IgD-negative memory B cell (primary cell): ENCODE measurements around the gene UBE2J1. TPM values are rescaled to one million over a fixed set of nuclear protein-coding genes. Genes with fewer than 3 reads are reported as not detected.

ENCODE experiments used
- H3K27ac Mint-ChIP-seq, 3 donors: one replicate each; pipeline ENCODE4 v1.8.0; 2020 to 2022; ENCODE audit warnings: mild to moderate bottlenecking in 3 of 3, mixed read lengths in 3 of 3, moderate library complexity in 1 of 3
- H3K27me3 Mint-ChIP-seq: one replicate; pipeline ENCODE4 v1.8.0; 2021; ENCODE audit warnings: mixed read lengths
- H3K36me3 Mint-ChIP-seq: one replicate; pipeline ENCODE4 v1.8.0; 2020; ENCODE audit warnings: mild to moderate bottlenecking, mixed read lengths
- H3K4me1 Mint-ChIP-seq, 3 donors: one replicate each; pipeline ENCODE4 v1.8.0; 2020 to 2022; ENCODE audit warnings: mixed read lengths in 3 of 3, mild to moderate bottlenecking in 1 of 3
- H3K4me3 Mint-ChIP-seq, 4 donors: one replicate each; pipeline ENCODE4 v1.8.0; 2020 to 2022; ENCODE audit warnings: mild to moderate bottlenecking in 4 of 4, mixed read lengths in 4 of 4, moderate library complexity in 3 of 4
- H3K9me3 Mint-ChIP-seq, 3 donors: one replicate each; pipeline ENCODE4 v1.8.0; 2020 to 2021; ENCODE audit warnings: mixed read lengths in 3 of 3, mild to moderate bottlenecking in 1 of 3
- polyA plus RNA-seq: library from polyadenylated mRNA; unstranded; fragments of 300-500 nt; fragmentation: Illumina TruSeq; gene quantifications from one replicate; pipeline ENCODE4 v1.2.3, GENCODE V29; 2021

UBE2J1 gene
- polyA plus RNA-seq, 1 donor from 2014 or later: 193 TPM

GRCh38 chr6:89353702-89354392, 1.3 kb upstream of the UBE2J1 start:
- H3K27ac Mint-ChIP-seq: peak overlapping the region; percentile 74 to 94 (median 90)
- H3K4me1 Mint-ChIP-seq: peaks cover 57 to 60% (median 57%) of the 10 kb centered on the region in 3 donors
- H3K36me3 Mint-ChIP-seq: no peaks in the 10 kb centered on the region
- H3K27me3 Mint-ChIP-seq: no peaks in the 10 kb centered on the region
- peak overlapping the region; percentile 82 to 98 (median 88) for H3K4me3 Mint-ChIP-seq
- H3K9me3 Mint-ChIP-seq: no peaks in the 10 kb centered on the region

- Mint-ChIP-seq H3K36me3 (no peaks in the 10 kb centered on the region), H3K27me3 (no peaks in the 10 kb centered on the region), H3K27ac (peak overlapping the region; percentile 74 to 94 (median 90)), H3K4me1 (peaks cover 59 to 60% (median 59%) of the 10 kb centered on the region in 3 donors), H3K4me3 (peak overlapping the region; percentile 82 to 98 (median 88)), H3K9me3 (no peaks in the 10 kb centered on the region)
Observed at GRCh38 chr6:89353118-89353556, 615 bp upstream of the UBE2J1 start.

GRCh38 chr6:89351671-89352277, 748 bp downstream of the UBE2J1 start:
- Mint-ChIP-seq H3K4me1 (peaks cover 59% of the 10 kb centered on the region in 3 donors), H3K36me3 (no peaks in the 10 kb centered on the region)

GRCh38 chr6:89350281-89350966, 2.1 kb downstream of the UBE2J1 start:
- H3K36me3 Mint-ChIP-seq: no peaks in the 10 kb centered on the region
- H3K4me3 Mint-ChIP-seq: peak overlapping the region; percentile 97 to 100 (median 98)
- no peaks in the 10 kb centered on the region for H3K9me3 Mint-ChIP-seq
- peaks cover 55 to 62% (median 58%) of the 10 kb centered on the region in 3 donors for H3K4me1 Mint-ChIP-seq
- peak overlapping the region; percentile 96 to 98 (median 97) for H3K27ac Mint-ChIP-seq
- H3K27me3 Mint-ChIP-seq: no peaks in the 10 kb centered on the region

More at GRCh38 chr6:89351671-89352277, 748 bp downstream of the UBE2J1 start:
- H3K27ac Mint-ChIP-seq: peak overlapping the region; percentile 93 to 98 (median 96)
- H3K27me3 Mint-ChIP-seq: no peaks in the 10 kb centered on the region
- no peaks in the 10 kb centered on the region for H3K9me3 Mint-ChIP-seq
- H3K4me3 Mint-ChIP-seq: peak overlapping the region; percentile 97 to 100 (median 98)

- H3K27me3 Mint-ChIP-seq: no peaks in the 10 kb centered on the region
- H3K27ac Mint-ChIP-seq: peak overlapping the region in 2 of 3 donors; percentile 50 to 63
- no peaks in the 10 kb centered on the region for H3K9me3 Mint-ChIP-seq
- peak overlapping the region; percentile 88 to 98 (median 98) for H3K4me3 Mint-ChIP-seq
- peaks cover 52 to 63% (median 57%) of the 10 kb centered on the region in 3 donors for H3K4me1 Mint-ChIP-seq
- no peaks in the 10 kb centered on the region for H3K36me3 Mint-ChIP-seq
Observed at GRCh38 chr6:89348372-89348771, 4.2 kb downstream of the UBE2J1 start.

- no peaks in the 10 kb centered on the region for H3K27me3 Mint-ChIP-seq
- H3K36me3 Mint-ChIP-seq: no peaks in the 10 kb centered on the region
- peak overlapping the region in 2 of 3 donors; percentile 32 to 63 for H3K27ac Mint-ChIP-seq
- peak overlapping the region in 3 of 4 donors; percentile 88 to 98 (median 97) for H3K4me3 Mint-ChIP-seq
- no peaks in the 10 kb centered on the region for H3K9me3 Mint-ChIP-seq
- peaks cover 53 to 62% (median 59%) of the 10 kb centered on the region in 3 donors for H3K4me1 Mint-ChIP-seq
Observed at GRCh38 chr6:89347825-89348224, 4.7 kb downstream of the UBE2J1 start.

GRCh38 chr6:89346433-89346832, 6.1 kb downstream of the UBE2J1 start:
- Mint-ChIP-seq H3K27ac (peak overlapping the region in 1 of 3 donors; percentile 57), H3K27me3 (no peaks in the 10 kb centered on the region), H3K4me3 (peak overlapping the region in 1 of 4 donors; percentile 65), H3K4me1 (peaks cover 53 to 61% (median 60%) of the 10 kb centered on the region in 3 donors), H3K36me3 (no peaks in the 10 kb centered on the region), H3K9me3 (no peaks in the 10 kb centered on the region)

GRCh38 chr6:89339565-89339964, 13.0 kb downstream of the UBE2J1 start:
- Mint-ChIP-seq H3K36me3 (no peaks in the 10 kb centered on the region), H3K27ac (no peak overlapping the region), H3K27me3 (no peaks in the 10 kb centered on the region), H3K4me3 (no peak overlapping the region), H3K4me1 (peaks cover 12 to 18% (median 17%) of the 10 kb centered on the region in 3 donors), H3K9me3 (no peaks in the 10 kb centered on the region)

- Mint-ChIP-seq H3K4me3 (no peak overlapping the region), H3K36me3 (no peaks in the 10 kb centered on the region), H3K9me3 (no peaks in the 10 kb centered on the region), H3K4me1 (peaks cover 4 to 9% (median 4%) of the 10 kb centered on the region in 3 donors), H3K27ac (no peak overlapping the region), H3K27me3 (no peaks in the 10 kb centered on the region)
Observed at GRCh38 chr6:89335164-89335563, 17.4 kb downstream of the UBE2J1 start.

GRCh38 chr6:89330910-89331309, 21.6 kb downstream of the UBE2J1 start:
- H3K27me3 Mint-ChIP-seq: no peaks in the 10 kb centered on the region
- H3K36me3 Mint-ChIP-seq: peaks cover 2% of the 10 kb centered on the region
- H3K4me1 Mint-ChIP-seq: peaks cover 2 to 12% (median 3%) of the 10 kb centered on the region in 3 donors
- H3K27ac Mint-ChIP-seq: no peak overlapping the region
- H3K4me3 Mint-ChIP-seq: no peak overlapping the region
- H3K9me3 Mint-ChIP-seq: no peaks in the 10 kb centered on the region

- H3K27ac Mint-ChIP-seq: no peak overlapping the region
- H3K4me3 Mint-ChIP-seq: no peak overlapping the region
- H3K9me3 Mint-ChIP-seq: no peaks in the 10 kb centered on the region
- peaks cover 2 to 17% (median 4%) of the 10 kb centered on the region in 3 donors for H3K4me1 Mint-ChIP-seq
- no peaks in the 10 kb centered on the region for H3K27me3 Mint-ChIP-seq
- H3K36me3 Mint-ChIP-seq: peaks cover 5% of the 10 kb centered on the region
Observed at GRCh38 chr6:89328976-89329375, 23.5 kb downstream of the UBE2J1 start.

- Mint-ChIP-seq H3K27ac (no peak overlapping the region), H3K9me3 (no peaks in the 10 kb centered on the region), H3K27me3 (no peaks in the 10 kb centered on the region), H3K4me3 (no peak overlapping the region), H3K4me1 (peaks cover 17 to 44% (median 33%) of the 10 kb centered on the region in 3 donors), H3K36me3 (peaks cover 9% of the 10 kb centered on the region)
Observed at GRCh38 chr6:89324304-89324703, 28.2 kb downstream of the UBE2J1 start.

- H3K27ac Mint-ChIP-seq: no peak overlapping the region
- H3K4me1 Mint-ChIP-seq: peaks cover 18 to 45% (median 36%) of the 10 kb centered on the region in 3 donors
- no peak overlapping the region for H3K4me3 Mint-ChIP-seq
- H3K27me3 Mint-ChIP-seq: no peaks in the 10 kb centered on the region
- no peaks in the 10 kb centered on the region for H3K9me3 Mint-ChIP-seq
- peaks cover 9% of the 10 kb centered on the region for H3K36me3 Mint-ChIP-seq
Observed at GRCh38 chr6:89323511-89323971, 29.0 kb downstream of the UBE2J1 start.

GRCh38 chr6:89321131-89321970, 31.2 kb downstream of the UBE2J1 start:
- Mint-ChIP-seq H3K27me3 (no peaks in the 10 kb centered on the region), H3K27ac (peak overlapping the region in 1 of 3 donors; percentile 74), H3K9me3 (no peaks in the 10 kb centered on the region), H3K36me3 (peaks cover 11% of the 10 kb centered on the region), H3K4me1 (peaks cover 24 to 60% (median 38%) of the 10 kb centered on the region in 3 donors), H3K4me3 (peak overlapping the region in 1 of 4 donors; percentile 53)
